Small intestine (tissue), 16 donors: ENCODE data around the gene CDC73. TPM values are rescaled to one million over a fixed set of nuclear protein-coding genes. Genes with fewer than 3 reads are reported as not detected.

Experiments used
- DNase-seq, 2 donors: peaks; one replicate each; pipeline versions ENCODE4 v3.0.0 to v3.0.0-alpha.2; 2013
- FAIRE-seq: peaks from 2 replicates; lab custom pipeline; 2012; peaks lifted over from hg19 to GRCh38; lab: Jason Lieb, UNC
- H3K27ac ChIP-seq, 3 donors: one replicate each; pipeline ENCODE4 v1.5.1; 2013; ENCODE audit warnings: low read length in 2 of 3, mild to moderate bottlenecking in 2 of 3, control low read depth in 1 of 3, inconsistent platforms in 1 of 3, low read depth in 1 of 3, moderate library complexity in 1 of 3
- H3K27me3 ChIP-seq, 3 donors: one replicate each; pipeline ENCODE4 v1.6.1; 2013; ENCODE audit warnings: low read length in 3 of 3, inconsistent platforms in 1 of 3; ENCODE audit not compliant: control insufficient read depth in 3 of 3, insufficient read depth in 3 of 3
- H3K36me3 ChIP-seq, 3 donors: one replicate each; pipeline ENCODE4 v1.6.1; 2013; ENCODE audit warnings: low read length in 3 of 3, inconsistent platforms in 1 of 3, low read depth in 1 of 3, mild to moderate bottlenecking in 1 of 3, moderate library complexity in 1 of 3; ENCODE audit not compliant: control insufficient read depth in 3 of 3, insufficient read depth in 2 of 3
- H3K4me1 ChIP-seq, 3 donors: one replicate each; pipeline ENCODE4 v1.6.1; 2013; ENCODE audit warnings: low read length in 2 of 3, inconsistent platforms in 1 of 3, low read depth in 1 of 3, mild to moderate bottlenecking in 1 of 3, moderate library complexity in 1 of 3; ENCODE audit not compliant: control insufficient read depth in 3 of 3, insufficient read depth in 2 of 3
- H3K4me3 ChIP-seq, 3 donors: one replicate each; pipeline ENCODE4 v1.5.1; 2013; ENCODE audit warnings: low read length in 3 of 3, control low read depth in 1 of 3, inconsistent platforms in 1 of 3, low read depth in 1 of 3, mild to moderate bottlenecking in 1 of 3, moderate library complexity in 1 of 3
- H3K9me3 ChIP-seq, 2 donors: one replicate each; pipeline ENCODE4 v1.6.1; 2013; ENCODE audit warnings: low read depth in 1 of 2, low read length in 1 of 2; ENCODE audit not compliant: control insufficient read depth in 2 of 2, insufficient read depth in 1 of 2
- WGBS, 3 donors: extraction: QIAGEN DNeasy Blood & Tissue Kit; methylation state at CpG; one replicate each; pipeline ENCODE4 v1.1.7; 2013; 5-methylcytosine and 5-hydroxymethylcytosine counted together
- long read RNA-seq, 10 donors: transcript quantifications; one replicate each; lab custom pipeline, GENCODE V29; 2026
- polyA plus RNA-seq, 4 donors: library from polyadenylated mRNA; stranded (reverse) in 3 of 4; unstranded in 1 of 4; fragments of 200-250 nt in 3 of 4; fragments of 120-200 nt in 1 of 4; gene quantifications; one replicate each; pipeline versions ENCODE4 v1.2.1 to v1.2.3, GENCODE V29; 2013
- donor health status: healthy with polysubstance abuse.
- donor health status: control.
- donor health status: control.
- donor health status: Bipolar disorder and iron deficiency.
- donor health status: healthy.

The CDC73 gene
- polyA plus RNA-seq, result 10 to 100 TPM in 3 of 4 donors, 1 to 10 TPM in 1; 7.6 to 23.2 (median 13.2) TPM
- long read RNA-seq, donor 1, result 0 reads
- long read RNA-seq, donor 2, full-length matches to known transcripts, result 1 of 1 reads
- long read RNA-seq, donor 2, partial matches to known transcripts, result 0 of 1 reads
- long read RNA-seq, donor 2, other reads (novel, unspliced or antisense), result 0 of 1 reads
- long read RNA-seq, donor 3, result 0 reads
- long read RNA-seq, donor 4, result 0 reads
- long read RNA-seq, donor 5, partial matches to known transcripts, result 6 of 6 reads
- long read RNA-seq, donor 5, other reads (novel, unspliced or antisense), result 0 of 6 reads
- long read RNA-seq, donor 6, result 0 reads
- long read RNA-seq, donor 7, result 0 reads
- long read RNA-seq, donor 8, full-length matches to known transcripts, result 1 of 1 reads
- long read RNA-seq, donor 8, partial matches to known transcripts, result 0 of 1 reads
- long read RNA-seq, donor 8, other reads (novel, unspliced or antisense), result 0 of 1 reads
- long read RNA-seq, donor 9, full-length matches to known transcripts, result 1 of 1 reads
- long read RNA-seq, donor 9, partial matches to known transcripts, result 0 of 1 reads
- long read RNA-seq, donor 9, other reads (novel, unspliced or antisense), result 0 of 1 reads
- long read RNA-seq, donor 10, full-length matches to known transcripts, result 6 of 19 reads
- long read RNA-seq, donor 10, partial matches to known transcripts, result 13 of 19 reads
- long read RNA-seq, donor 10, other reads (novel, unspliced or antisense), result 0 of 19 reads

- DNase-seq (peak; percentile 98 to 99), FAIRE-seq (no peak)
- H3K4me1 ChIP-seq, result peaks cover 0 to 12% (median 0%) of the 10 kb centered on the region in 3 donors
- peak within 1 kb of the TSS; percentile 96 to 99 (median 96) for H3K27ac ChIP-seq
- no peaks in the 10 kb centered on the region for H3K9me3 ChIP-seq
- WGBS, 3 donors, result 0 to 1% (median 0%) methylated on average over 74 to 85 of the region's 85 CpGs
- H3K27me3 ChIP-seq, result no peaks in the 10 kb centered on the region
- peak within 1 kb of the TSS; percentile 60 to 95 (median 85) for H3K4me3 ChIP-seq
- H3K36me3 ChIP-seq, result peaks cover 0 to 10% (median 4%) of the 10 kb centered on the region in 3 donors
These were observed at the start of gene CDC73 for GRCh38 chr1:193121616-193122593. Gene CDC73 (plus strand): TSS chr1:193122031. CDS start chr1:193122201, 170 bp downstream.

DNA sequence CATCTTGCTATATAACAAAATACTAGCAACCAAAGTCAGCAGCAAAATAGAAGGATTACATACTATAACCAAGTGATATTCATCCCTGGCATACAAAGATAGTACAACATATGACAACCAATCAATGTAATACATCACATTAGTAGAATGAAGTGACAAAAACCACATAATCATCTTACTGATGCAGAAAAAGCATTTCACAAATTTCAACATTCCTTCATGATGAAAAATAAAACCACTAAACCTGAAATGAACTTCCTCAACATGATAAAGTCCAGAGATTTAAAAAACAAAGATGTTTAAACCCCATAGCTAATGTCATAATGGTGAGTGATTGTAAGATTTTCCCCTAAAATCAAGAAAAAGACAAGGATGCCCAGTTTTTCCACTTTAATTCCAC is 43.8 kb upstream of the CDC73 start:
- H3K36me3 ChIP-seq, result peaks cover 7 to 10% (median 9%) of the 10 kb centered on the region in 3 donors
- peaks cover 0 to 2% of the 10 kb centered on the region in 2 donors for H3K9me3 ChIP-seq
- H3K4me3 ChIP-seq, result no peak overlapping the region
- no peaks in the 10 kb centered on the region for H3K4me1 ChIP-seq
- H3K27me3 ChIP-seq, result no peaks in the 10 kb centered on the region
- no peak overlapping the region for H3K27ac ChIP-seq
- FAIRE-seq (no peak), DNase-seq (no peak)

DNA sequence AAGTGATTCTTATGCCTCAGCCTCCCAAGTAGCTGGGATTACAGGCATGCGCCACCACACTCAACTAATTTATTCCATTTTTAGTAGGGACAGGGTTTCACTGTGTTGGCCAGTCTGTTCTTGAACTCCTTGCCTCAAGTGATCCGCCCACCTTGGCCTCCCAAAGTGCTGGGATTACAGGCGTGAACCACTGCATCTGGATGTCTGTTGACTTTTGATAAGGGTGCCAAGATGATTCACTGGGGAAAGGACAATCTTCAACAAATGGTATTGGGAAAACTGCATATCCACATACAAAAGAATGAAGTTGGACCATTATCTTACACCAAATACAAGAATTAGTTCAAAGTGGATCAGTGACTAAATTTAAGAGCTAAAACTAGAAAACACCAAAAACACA is 42.6 kb upstream of the CDC73 start:
- Histone ChIP-seq H3K4me3 (no peak overlapping the region), H3K27me3 (no peaks in the 10 kb centered on the region), H3K9me3 (peaks cover 0 to 2% of the 10 kb centered on the region in 2 donors), H3K36me3 (peaks cover 8 to 15% (median 9%) of the 10 kb centered on the region in 3 donors), H3K4me1 (no peaks in the 10 kb centered on the region), H3K27ac (no peak overlapping the region)
- DNase-seq (no peak), FAIRE-seq (no peak)
- WGBS, 3 donors, result 89 to 93% (median 91%) methylated on average over 3 of the region's 3 CpGs

GRCh38 chr1:193083365-193084088 is 38.3 kb upstream of the CDC73 start:
- Histone ChIP-seq H3K36me3 (peaks cover 3 to 16% (median 9%) of the 10 kb centered on the region in 3 donors), H3K27me3 (no peaks in the 10 kb centered on the region), H3K9me3 (no peaks in the 10 kb centered on the region), H3K4me3 (no peak overlapping the region), H3K4me1 (no peaks in the 10 kb centered on the region), H3K27ac (no peak overlapping the region)
- WGBS, 3 donors, result 90 to 93% (median 91%) methylated on average over 6 of the region's 6 CpGs
- DNase-seq (no peak), FAIRE-seq (no peak)

- WGBS, 3 donors, result 91 to 97% (median 97%) methylated on average over 1 of the region's 1 CpG
- no peaks in the 10 kb centered on the region for H3K27me3 ChIP-seq
- H3K27ac ChIP-seq, result no peak overlapping the region
- no peak overlapping the region for H3K4me3 ChIP-seq
- no peaks in the 10 kb centered on the region for H3K9me3 ChIP-seq
- FAIRE-seq (no peak), DNase-seq (no peak)
- H3K36me3 ChIP-seq, result peaks cover 3 to 16% (median 9%) of the 10 kb centered on the region in 3 donors
- H3K4me1 ChIP-seq, result no peaks in the 10 kb centered on the region
These were observed 36.6 kb upstream of the CDC73 start for GRCh38 chr1:193085263-193085662.

GRCh38 chr1:193086342-193086741 is 35.5 kb upstream of the CDC73 start:
- Histone ChIP-seq H3K36me3 (peaks cover 3 to 16% (median 9%) of the 10 kb centered on the region in 3 donors), H3K27me3 (no peaks in the 10 kb centered on the region), H3K9me3 (no peaks in the 10 kb centered on the region), H3K4me3 (no peak overlapping the region), H3K4me1 (no peaks in the 10 kb centered on the region), H3K27ac (no peak overlapping the region)
- 87 to 93% (median 91%) methylated on average over 3 of the region's 3 CpGs for WGBS, 3 donors
- FAIRE-seq, result no peak
- no peak for DNase-seq

- H3K27me3 ChIP-seq, result no peaks in the 10 kb centered on the region
- FAIRE-seq, result no peak
- H3K4me3 ChIP-seq, result no peak overlapping the region
- DNase-seq, result no peak
- no peaks in the 10 kb centered on the region for H3K9me3 ChIP-seq
- H3K27ac ChIP-seq, result no peak overlapping the region
- 56 to 74% (median 68%) methylated on average over 3 of the region's 3 CpGs for WGBS, 3 donors
- H3K4me1 ChIP-seq, result no peaks in the 10 kb centered on the region
- peaks cover 0 to 15% (median 7%) of the 10 kb centered on the region in 3 donors for H3K36me3 ChIP-seq
These were observed 33.9 kb upstream of the CDC73 start for GRCh38 chr1:193087893-193088292.
